BLaER1 (cell line): ENCODE data around the gene CTSE.

ENCODE experiments used
- H3K27ac ChIP-seq: shearing (Covaris generic); formaldehyde crosslinking; 2 replicates; pipeline ENCODE4 v1.8.1; 2022
- H3K27me3 ChIP-seq: shearing (Covaris generic); formaldehyde crosslinking; 2 replicates; pipeline ENCODE4 v1.8.1; 2022
- H3K36me3 ChIP-seq: shearing (Covaris generic); formaldehyde crosslinking; 2 replicates; pipeline ENCODE4 v1.8.1; 2022
- H3K4me1 ChIP-seq: shearing (Covaris generic); formaldehyde crosslinking; 2 replicates; pipeline ENCODE4 v1.8.1; 2022
- H3K4me2 ChIP-seq: shearing (Covaris generic); formaldehyde crosslinking; 2 replicates; pipeline ENCODE4 v1.8.1; 2022
- H3K4me3 ChIP-seq: shearing (Covaris generic); formaldehyde crosslinking; 2 replicates; pipeline ENCODE4 v1.8.1; 2022
- H3K9ac ChIP-seq: shearing (Covaris generic); formaldehyde crosslinking; 2 replicates; pipeline ENCODE4 v1.8.1; 2022
- H3K9me3 ChIP-seq: shearing (Covaris generic); formaldehyde crosslinking; 2 replicates; pipeline ENCODE4 v1.8.1; 2022
- H4K20me1 ChIP-seq: shearing (Covaris generic); formaldehyde crosslinking; 2 replicates; pipeline ENCODE4 v1.8.1; 2022
- Cebpa-rat ChIP-seq: shearing (Covaris generic); IDR thresholded peaks from 2 replicates; pipeline ENCODE4 v1.8.1; 2022

The CTSE gene

DNA sequence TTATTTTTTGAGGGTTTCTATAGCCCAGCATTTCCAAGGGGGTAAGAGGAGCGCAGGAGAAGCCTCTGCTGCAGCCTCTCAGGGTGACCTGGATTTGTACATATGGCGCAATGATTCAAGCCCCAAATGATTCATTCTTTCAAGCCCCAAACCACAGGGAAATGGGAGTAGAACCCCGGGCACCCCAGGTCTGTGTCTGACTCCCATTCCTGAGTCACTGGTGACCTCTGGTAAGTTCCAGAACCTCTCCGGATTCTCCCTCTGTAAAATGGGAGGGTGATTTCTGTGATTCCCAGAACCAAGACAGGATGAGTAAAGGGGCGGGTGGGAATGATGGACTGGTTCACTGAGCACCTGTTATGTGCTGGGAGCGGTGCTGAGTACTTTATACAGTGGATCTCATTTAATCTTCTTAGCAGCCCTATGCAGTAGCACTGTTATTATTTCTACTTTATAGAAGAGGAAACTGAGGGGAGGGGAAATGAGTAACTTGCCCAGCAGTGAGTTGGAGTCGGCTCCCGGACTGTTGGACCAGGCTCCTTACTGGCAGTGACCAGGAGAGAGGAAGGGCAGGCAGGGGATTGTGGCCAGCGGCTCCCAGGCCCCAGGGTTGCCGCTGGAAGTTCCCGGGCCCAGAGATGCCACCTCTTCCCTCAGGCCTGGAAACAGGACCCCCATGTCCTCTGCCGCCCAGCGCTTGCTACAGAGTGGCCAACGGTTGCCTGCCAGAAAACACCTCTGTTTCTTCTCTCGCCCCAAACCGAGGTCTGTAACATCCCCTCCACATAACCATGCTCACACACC lies 60.1 kb downstream of the CTSE start:
- TF ChIP-seq Cebpa-rat, result no peak
- no peak overlapping the region for H3K9ac ChIP-seq
- H3K9me3 ChIP-seq, result no peaks in the 10 kb centered on the region
- no peak overlapping the region for H3K27ac ChIP-seq
- no peak overlapping the region for H3K4me3 ChIP-seq
- no peaks in the 10 kb centered on the region for H3K27me3 ChIP-seq
- peaks cover 60% of the 10 kb centered on the region for H3K4me1 ChIP-seq
- no peaks in the 10 kb centered on the region for H3K36me3 ChIP-seq
- no peaks in the 10 kb centered on the region for H4K20me1 ChIP-seq
- H3K4me2 ChIP-seq, result no peak overlapping the region

DNA sequence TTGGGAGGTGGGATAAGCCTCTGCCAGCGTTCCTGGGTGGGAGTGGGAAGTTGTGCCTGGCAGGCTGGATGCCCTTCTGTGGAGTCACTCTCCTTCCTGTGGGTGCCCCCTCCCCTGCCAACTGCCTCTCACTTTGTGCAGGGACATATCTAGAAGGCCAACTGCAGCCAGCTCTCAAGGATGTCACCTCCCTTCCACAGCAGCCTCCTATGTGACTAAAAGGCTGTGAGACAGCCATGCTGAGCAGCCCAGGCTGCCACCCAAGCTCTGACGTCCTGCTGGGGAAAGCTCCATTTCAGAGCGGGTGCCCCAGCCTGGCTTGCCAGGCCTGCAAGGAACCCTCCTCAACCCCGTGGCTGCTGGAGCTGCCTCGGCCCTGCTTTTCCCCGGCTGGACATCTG lies 60.9 kb downstream of the CTSE start:
- no peak overlapping the region for H3K27ac ChIP-seq
- H3K4me2 ChIP-seq, result peak overlapping the region; percentile 37; the same call in 1 of the 2 replicates
- no peaks in the 10 kb centered on the region for H3K9me3 ChIP-seq
- no peaks in the 10 kb centered on the region for H3K36me3 ChIP-seq
- H3K9ac ChIP-seq, result no peak overlapping the region
- H3K4me3 ChIP-seq, result no peak overlapping the region
- H3K4me1 ChIP-seq, result peaks cover 54% of the 10 kb centered on the region
- no peaks in the 10 kb centered on the region for H4K20me1 ChIP-seq
- no peaks in the 10 kb centered on the region for H3K27me3 ChIP-seq
- no peak for TF ChIP-seq Cebpa-rat

DNA sequence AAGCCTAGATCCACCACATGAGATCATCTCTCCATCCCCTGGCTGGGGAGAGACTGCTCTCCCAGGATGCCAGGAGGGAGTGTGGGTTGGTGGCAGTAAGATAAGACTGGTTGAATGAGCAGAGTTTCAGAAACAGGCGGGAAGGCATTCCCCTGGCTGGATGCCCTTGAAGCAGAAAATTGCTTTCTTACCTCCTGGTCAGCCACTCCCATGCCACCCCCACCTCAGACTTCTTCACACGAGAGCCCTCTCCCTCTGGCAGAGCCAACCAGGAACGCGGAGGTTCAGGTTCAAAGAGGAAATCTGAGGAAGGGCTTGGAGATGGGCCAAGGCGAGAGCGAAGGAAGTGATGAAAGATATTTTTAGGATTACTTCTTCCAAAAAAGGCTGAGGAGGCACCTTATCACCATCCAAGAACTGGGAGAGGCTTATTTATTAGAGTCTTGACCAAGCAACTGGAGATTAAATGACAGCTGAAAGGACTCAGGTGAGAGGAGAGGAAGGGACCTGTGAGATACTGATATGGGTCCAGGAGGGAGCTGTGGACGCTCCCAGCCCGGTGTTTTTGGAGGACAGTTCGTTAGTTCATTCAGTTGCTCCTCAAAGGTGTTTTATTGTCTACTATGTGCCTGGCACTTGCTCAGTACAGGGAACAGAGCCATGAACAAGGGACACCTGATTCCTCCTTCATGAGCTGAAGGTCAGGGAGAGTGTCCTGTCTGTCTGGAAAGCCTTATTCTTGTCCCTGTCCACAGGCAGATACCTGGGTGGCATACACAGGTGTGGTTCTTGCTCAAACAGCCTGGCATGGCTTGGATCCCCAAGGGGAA lies 61.5 kb downstream of the CTSE start:
- Histone ChIP-seq H3K9me3 (no peaks in the 10 kb centered on the region), H3K4me2 (peak overlapping the region; percentile 37), H3K4me1 (peaks cover 49% of the 10 kb centered on the region), H3K9ac (no peak overlapping the region), H3K4me3 (no peak overlapping the region), H3K36me3 (no peaks in the 10 kb centered on the region), H3K27me3 (no peaks in the 10 kb centered on the region), H3K27ac (peak overlapping the region; percentile 31; the same call in 1 of the 2 replicates), H4K20me1 (no peaks in the 10 kb centered on the region)
- no peak for TF ChIP-seq Cebpa-rat

DNA sequence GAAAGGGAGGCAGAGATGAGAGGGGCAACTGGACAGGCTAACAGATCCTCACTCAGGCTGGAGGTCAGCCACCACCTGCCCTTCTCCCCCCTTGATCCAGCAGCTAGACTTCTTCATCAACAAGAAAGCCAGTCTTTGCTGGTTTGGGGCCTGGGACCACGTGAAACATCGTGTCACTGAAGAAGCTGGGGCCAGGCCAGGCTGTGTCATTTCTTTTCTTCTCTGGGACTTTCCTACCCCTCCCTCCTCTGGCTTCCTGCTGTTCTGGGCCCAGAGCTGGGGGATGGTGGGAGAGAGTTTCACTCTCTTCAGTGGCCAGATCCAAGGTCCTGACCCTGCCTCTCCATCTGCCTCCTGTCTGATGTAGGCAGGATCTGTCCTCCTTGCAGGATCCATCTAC lies 62.3 kb downstream of the CTSE start:
- no peak for TF ChIP-seq Cebpa-rat
- H3K36me3 ChIP-seq, result no peaks in the 10 kb centered on the region
- H3K4me1 ChIP-seq, result peaks cover 50% of the 10 kb centered on the region
- H4K20me1 ChIP-seq, result no peaks in the 10 kb centered on the region
- H3K9me3 ChIP-seq, result no peaks in the 10 kb centered on the region
- H3K4me3 ChIP-seq, result no peak overlapping the region
- no peaks in the 10 kb centered on the region for H3K27me3 ChIP-seq
- H3K9ac ChIP-seq, result no peak overlapping the region
- peak overlapping the region; percentile 31; the same call in 1 of the 2 replicates for H3K27ac ChIP-seq
- H3K4me2 ChIP-seq, result peak overlapping the region; percentile 37

DNA sequence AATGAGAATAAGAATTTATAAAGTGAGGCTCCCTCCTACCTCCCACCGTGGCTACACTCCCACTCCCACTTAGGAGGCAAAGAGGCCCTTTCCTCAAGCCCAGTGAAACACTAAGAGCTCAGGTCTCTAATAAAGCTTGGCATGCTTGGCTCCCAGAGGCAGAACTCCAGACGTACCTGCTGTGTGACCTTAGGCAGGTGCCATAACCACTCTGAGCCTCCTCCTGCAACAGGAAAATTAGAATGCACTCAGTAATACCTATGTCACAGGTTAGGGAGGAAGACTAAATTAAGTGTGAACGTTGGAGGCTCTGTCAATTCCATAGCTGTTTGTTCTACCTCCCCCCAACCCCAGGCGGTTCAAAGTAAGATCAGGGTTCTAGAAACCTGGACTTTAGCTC lies 63.9 kb downstream of the CTSE start:
- H3K27me3 ChIP-seq, result no peaks in the 10 kb centered on the region

More for the DNA sequence above, 63.9 kb downstream of the CTSE start:
- no peak overlapping the region for H3K4me3 ChIP-seq
- peaks cover 49% of the 10 kb centered on the region for H3K4me1 ChIP-seq
- no peaks in the 10 kb centered on the region for H4K20me1 ChIP-seq
- H3K9me3 ChIP-seq, result no peaks in the 10 kb centered on the region
- H3K9ac ChIP-seq, result no peak overlapping the region
- no peak for TF ChIP-seq Cebpa-rat
- no peak overlapping the region for H3K27ac ChIP-seq
- H3K4me2 ChIP-seq, result no peak overlapping the region
- H3K36me3 ChIP-seq, result no peaks in the 10 kb centered on the region
